HuH-7 (cell line): Measurements from ENCODE around the gene GALNT18.

ENCODE experiments used
- DNase-seq: peaks from one replicate; pipeline ENCODE4 v3.0.0; 2011; ENCODE audit warnings: low spot score

GALNT18 gene

DNA sequence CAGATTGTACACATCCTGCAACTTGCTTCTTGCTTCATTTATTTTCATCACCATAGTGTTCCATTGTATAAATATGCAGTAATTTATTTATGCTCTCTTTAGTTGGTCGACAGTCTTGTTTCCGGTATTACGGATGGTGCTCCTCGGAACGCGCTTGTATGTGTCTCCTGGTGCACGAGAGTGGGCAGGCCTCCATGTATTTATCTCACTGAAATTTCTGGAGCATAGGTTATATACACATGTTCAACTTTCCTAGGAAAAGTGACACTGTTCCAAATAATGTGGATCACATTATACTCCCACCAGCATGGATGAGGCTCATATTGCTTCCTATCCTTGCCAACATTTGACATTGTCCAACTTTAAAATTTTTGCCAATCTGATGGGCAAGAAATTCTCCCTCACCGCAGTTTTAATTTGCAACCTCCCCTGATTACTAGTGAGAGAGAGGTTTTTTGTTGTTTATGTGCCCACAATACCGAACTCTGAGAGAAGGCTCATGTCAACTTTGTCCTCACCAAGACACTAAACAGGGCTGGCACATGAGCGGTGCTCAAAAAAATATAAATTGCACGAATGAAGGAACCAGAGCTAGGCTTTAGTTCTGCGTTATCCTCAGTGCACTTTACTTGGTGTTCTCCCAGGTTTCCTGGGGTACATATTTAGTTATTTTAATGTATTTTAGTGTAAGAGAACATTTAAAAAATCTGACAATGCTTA lies 272.5 kb downstream of the GALNT18 start:
- no peak for DNase-seq

GRCh38 chr11:11348303-11348702 lies 273.5 kb downstream of the GALNT18 start:
- no peak for DNase-seq

DNA sequence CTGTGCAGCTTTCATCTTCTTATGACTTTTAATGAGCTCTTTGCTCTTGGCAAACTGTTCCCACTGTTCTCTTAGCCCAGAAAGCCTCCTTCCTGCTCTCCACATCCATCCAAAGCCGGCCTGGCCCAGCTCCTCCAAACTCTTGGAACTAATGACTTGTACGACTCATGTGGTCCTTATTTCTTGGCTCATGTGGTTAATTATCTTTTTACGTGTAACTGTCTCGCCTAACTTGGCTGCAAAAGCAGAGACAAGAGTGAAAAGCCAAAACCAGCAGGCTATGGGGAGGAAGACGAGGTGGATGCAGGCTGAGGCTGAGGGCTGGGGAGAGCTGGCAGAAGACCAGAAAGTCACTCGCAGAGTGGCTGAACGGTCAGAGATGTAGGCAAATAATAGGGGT lies 274.2 kb downstream of the GALNT18 start:
- DNase-seq = no peak

- DNase-seq = no peak
Measured at GRCh38 chr11:11346303-11346702, 275.5 kb downstream of the GALNT18 start.

DNA sequence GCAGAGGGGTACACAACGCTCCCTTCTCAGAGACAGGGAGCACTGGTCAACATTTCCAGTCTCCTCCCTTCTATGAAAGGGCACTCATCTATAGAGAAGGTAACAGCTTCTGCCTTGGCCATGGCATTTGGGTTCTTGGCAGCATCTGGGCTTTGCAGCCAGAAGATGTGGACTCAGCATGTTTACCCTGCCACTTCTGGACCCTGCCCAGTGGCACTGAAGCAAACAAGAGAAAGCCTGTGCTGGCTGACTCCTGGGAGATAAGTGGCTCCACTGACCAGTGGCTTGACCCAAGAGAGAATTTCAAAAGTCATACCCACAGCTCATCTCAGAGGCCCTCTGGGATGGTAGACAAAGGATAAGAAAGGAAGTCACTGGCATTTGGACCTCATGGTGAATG lies 276.7 kb downstream of the GALNT18 start:
- DNase-seq = no peak

GRCh38 chr11:11344045-11344444 lies 277.8 kb downstream of the GALNT18 start:
- DNase-seq = no peak

DNA sequence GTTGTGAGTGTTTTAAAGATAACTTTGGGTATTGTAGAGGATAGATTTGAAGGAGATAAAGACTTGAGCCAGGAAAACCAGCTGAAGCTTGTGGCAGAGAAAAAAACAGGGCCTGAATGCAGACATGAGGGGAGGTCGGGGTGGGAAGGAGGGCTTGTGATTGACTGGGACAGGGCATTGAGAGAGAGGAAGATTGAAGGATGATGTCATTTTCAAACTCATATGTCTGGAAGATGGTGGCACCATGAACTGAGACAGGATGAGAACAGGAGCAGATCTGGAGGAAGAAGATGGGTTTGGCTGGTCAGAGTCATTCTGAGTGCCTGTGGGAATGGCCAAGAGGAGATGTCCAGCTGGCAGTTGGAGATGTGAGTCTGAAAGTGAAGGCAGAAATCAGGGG lies 283.5 kb downstream of the GALNT18 start:
- DNase-seq = no peak

GRCh38 chr11:11336664-11337063 lies 285.1 kb downstream of the GALNT18 start:
- DNase-seq = no peak

GRCh38 chr11:11335043-11335442 lies 286.8 kb downstream of the GALNT18 start:
- no peak for DNase-seq

DNA sequence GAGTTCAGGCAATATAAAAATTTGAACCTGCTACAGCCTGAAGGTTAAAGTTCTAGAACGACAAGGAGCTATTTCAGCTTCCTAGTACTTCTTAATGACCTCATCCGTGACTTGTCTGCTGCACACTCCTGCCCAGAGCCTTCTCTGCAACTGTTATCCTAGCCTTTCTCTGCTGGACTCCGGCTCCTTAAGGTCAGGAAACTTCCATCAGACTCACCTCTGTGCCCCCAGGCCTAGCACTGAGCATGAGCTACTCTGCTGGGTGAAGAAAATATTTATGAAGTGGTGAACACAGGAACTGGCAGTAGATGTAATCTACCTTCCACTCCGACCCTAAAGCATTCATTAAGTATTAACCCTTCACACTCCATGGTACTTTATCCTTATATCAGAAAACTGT lies 287.2 kb downstream of the GALNT18 start:
- DNase-seq = no peak

DNA sequence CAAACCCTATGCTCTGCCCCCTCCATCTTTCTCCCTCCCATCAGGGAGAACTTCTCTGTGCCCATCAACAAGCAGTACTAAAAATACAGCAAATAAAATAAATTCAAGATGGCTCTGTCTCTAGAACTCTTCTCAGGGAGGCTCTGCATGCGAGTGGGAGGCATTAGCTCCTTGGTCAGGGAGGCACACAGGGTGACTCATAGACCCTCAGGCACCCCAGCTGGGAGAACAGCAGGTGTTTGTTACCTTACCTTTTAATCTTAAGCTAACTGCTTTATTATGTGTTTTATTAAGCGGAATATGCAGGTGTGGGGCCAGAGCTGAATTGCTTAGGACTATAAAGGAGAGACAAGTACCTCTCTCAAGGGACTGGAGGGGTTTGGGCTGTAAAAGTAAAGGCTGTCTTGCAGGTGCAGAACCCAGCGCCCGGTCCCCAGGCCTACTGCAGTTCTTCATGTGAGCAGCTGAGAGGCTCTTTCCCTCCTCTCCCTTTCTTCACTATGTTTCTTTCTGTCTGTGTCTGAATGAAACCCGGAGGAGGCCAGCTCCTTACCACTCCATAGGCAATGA lies 289.6 kb downstream of the GALNT18 start:
- DNase-seq = no peak

GRCh38 chr11:11329062-11329806 lies 292.6 kb downstream of the GALNT18 start:
- no peak for DNase-seq

GRCh38 chr11:11324090-11324489 lies 297.7 kb downstream of the GALNT18 start:
- DNase-seq = no peak

DNA sequence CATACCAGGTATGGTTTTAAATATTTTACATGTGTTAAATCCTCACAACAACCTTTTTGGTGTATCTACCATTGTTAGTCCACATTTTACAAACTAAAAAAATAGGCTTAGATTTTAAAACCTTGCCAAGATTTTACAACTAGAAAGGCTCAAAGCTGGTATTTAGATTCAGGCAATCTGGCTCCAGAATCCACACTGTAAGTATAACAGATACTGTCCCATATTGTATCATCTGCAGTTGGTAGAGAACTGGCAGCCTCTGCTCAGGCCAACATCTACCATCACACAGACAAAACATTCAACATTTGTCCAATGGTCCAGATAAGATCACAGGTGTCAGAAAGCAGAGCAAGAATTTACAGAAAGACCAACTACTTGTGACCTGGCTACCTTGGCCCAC lies 299.7 kb downstream of the GALNT18 start:
- no peak for DNase-seq

GRCh38 chr11:11320825-11321224 lies 301.0 kb downstream of the GALNT18 start:
- no peak for DNase-seq

- no peak for DNase-seq
Measured at GRCh38 chr11:11318961-11319360, 302.8 kb downstream of the GALNT18 start.

- DNase-seq = no peak
Measured at GRCh38 chr11:11318461-11318860, 303.3 kb downstream of the GALNT18 start.

DNA sequence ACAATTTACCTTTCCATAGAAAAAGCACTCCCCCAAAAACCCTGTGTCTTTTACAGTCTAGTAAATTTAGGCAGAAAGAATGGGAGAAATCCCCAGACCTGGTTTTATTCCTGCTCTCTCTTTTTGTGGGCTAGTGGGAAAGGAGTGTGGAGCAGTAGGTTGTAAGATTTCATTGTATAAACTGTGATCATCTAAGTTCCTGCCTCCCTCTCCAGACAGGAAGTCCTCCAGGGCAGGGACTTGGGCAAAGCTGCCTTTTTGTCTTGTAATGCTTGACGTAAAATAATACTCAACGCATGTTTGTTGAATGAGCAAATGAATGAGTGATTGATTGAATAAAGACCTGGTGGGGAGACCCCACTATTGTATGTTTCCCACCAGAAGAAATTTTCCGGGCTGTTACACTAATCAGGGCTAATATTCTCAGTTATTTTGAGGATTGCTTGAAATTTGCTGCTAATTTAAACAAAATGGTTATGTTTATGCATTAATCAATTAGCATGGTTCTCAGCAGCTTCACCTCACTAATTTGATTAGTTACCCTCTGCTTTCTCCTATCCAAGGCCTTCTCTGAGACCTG lies 305.1 kb downstream of the GALNT18 start:
- no peak for DNase-seq

- DNase-seq = no peak
Measured at GRCh38 chr11:11313902-11314692, 307.7 kb downstream of the GALNT18 start.

DNA sequence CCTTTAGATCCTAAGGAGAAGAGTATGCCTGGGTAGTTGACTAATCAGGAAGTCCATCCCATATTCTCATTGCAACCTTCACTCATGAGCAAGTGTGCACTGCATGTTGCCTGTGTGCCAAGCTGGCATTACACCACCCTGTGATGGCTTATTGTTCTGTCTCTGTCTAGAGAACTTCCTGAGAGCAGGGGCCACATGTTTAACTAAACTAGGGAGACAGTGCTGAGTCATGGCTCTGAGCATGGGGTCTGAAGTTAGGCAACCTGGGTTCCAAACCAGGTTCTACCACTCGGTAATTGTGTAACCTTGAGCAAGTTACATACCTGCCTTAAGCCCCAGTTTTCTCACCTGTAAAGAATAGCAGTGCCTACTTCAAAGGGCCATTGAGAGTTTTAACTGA lies 308.4 kb downstream of the GALNT18 start:
- DNase-seq = no peak

- no peak for DNase-seq
Measured at GRCh38 chr11:11312738-11313137, 309.1 kb downstream of the GALNT18 start.

DNA sequence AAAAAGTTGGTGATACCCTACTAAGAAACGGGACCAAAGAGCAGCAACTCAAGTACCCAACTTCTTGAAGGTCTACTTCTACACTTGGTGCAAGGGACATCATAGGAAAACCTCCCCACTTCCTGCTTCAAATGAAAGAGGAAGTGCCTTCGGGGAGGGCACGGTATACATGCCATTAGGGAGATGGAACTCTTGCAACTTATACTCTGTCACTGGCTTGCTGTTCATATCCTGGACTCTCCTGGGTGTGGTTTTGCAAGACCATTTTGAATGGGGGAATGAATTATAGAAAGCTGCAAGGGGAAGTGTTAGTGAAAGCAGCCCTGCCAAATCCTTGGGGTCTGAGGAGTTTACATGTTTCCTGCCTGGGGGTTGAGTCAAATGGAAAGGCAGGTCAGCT lies 310.6 kb downstream of the GALNT18 start:
- DNase-seq = no peak
